Measurements from ENCODE around the gene QRFPR.

DNA sequence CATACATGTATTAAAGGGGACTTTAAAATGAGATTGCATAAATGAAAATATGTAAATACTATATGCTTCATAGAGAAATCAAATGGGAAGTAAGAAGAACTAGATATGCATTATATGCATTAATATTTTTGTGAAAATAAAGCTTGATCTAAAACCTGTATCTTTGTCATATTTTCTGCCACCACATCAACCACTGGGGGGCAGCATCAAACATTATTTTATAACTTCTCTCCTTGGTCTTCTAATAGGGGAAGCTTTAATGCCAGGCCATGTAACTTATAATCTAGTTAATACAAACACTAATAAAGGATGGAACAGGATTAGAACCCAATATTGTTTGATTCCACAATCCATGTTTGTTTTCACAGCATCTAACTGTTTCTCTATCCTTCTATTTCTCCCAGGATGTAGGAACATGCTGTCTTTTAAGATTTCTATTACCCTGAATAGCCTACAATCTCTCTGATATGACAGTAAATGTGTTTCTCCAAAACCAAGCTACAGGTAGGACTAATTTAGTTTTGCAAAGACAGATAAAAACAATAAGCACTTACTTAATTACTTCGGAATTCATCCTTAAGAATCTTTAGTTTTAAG, 10.0 kb downstream of the QRFPR start:
- TF ChIP-seq, protein P1, sequence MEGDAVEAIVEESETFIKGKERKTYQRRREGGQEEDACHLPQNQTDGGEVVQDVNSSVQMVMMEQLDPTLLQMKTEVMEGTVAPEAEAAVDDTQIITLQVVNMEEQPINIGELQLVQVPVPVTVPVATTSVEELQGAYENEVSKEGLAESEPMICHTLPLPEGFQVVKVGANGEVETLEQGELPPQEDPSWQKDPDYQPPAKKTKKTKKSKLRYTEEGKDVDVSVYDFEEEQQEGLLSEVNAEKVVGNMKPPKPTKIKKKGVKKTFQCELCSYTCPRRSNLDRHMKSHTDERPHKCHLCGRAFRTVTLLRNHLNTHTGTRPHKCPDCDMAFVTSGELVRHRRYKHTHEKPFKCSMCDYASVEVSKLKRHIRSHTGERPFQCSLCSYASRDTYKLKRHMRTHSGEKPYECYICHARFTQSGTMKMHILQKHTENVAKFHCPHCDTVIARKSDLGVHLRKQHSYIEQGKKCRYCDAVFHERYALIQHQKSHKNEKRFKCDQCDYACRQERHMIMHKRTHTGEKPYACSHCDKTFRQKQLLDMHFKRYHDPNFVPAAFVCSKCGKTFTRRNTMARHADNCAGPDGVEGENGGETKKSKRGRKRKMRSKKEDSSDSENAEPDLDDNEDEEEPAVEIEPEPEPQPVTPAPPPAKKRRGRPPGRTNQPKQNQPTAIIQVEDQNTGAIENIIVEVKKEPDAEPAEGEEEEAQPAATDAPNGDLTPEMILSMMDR (IDR thresholded peaks at IDR 0.05 in 2 of 3, conservative IDR thresholded peaks at IDR 0.05 in 1 of 3; ENCODE audit: control insufficient read depth in 2 of 3, extremely low read depth in 1 of 3, insufficient read depth in 1 of 3, low read depth in 3 of 3, low read length in 3 of 3) = peak; percentile 34 to 64 (median 52); a peak in 5 of 6 replicates
- TF ChIP-seq, protein P2, sequence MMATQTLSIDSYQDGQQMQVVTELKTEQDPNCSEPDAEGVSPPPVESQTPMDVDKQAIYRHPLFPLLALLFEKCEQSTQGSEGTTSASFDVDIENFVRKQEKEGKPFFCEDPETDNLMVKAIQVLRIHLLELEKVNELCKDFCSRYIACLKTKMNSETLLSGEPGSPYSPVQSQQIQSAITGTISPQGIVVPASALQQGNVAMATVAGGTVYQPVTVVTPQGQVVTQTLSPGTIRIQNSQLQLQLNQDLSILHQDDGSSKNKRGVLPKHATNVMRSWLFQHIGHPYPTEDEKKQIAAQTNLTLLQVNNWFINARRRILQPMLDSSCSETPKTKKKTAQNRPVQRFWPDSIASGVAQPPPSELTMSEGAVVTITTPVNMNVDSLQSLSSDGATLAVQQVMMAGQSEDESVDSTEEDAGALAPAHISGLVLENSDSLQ (IDR thresholded peaks at IDR 0.05) = no peak
- TF ChIP-seq ESRRA (IDR thresholded peaks at IDR 0.05; ENCODE audit: low read length) = no peak
- TF ChIP-seq SMAD1 (IDR thresholded peaks at IDR 0.05; ENCODE audit: low read depth, partially characterized antibody) = no peak
- TF ChIP-seq, protein P3, sequence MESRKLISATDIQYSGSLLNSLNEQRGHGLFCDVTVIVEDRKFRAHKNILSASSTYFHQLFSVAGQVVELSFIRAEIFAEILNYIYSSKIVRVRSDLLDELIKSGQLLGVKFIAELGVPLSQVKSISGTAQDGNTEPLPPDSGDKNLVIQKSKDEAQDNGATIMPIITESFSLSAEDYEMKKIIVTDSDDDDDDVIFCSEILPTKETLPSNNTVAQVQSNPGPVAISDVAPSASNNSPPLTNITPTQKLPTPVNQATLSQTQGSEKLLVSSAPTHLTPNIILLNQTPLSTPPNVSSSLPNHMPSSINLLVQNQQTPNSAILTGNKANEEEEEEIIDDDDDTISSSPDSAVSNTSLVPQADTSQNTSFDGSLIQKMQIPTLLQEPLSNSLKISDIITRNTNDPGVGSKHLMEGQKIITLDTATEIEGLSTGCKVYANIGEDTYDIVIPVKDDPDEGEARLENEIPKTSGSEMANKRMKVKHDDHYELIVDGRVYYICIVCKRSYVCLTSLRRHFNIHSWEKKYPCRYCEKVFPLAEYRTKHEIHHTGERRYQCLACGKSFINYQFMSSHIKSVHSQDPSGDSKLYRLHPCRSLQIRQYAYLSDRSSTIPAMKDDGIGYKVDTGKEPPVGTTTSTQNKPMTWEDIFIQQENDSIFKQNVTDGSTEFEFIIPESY (IDR thresholded peaks at IDR 0.05) = no peak
- no peak for TF ChIP-seq POLR2AphosphoS2 (IDR thresholded peaks at IDR 0.05; ENCODE audit: low read depth, low read length)
- TF ChIP-seq ETV6 (conservative IDR thresholded peaks at IDR 0.05 in 1 of 2, IDR thresholded peaks at IDR 0.05 in 1 of 2; ENCODE audit: borderline replicate concordance in 1 of 2, low read depth in 1 of 2) = no peak
- no peak for TF ChIP-seq POLR2A (IDR thresholded peaks at IDR 0.05; ENCODE audit: low read depth, low read length)
- TF ChIP-seq, protein P4, sequence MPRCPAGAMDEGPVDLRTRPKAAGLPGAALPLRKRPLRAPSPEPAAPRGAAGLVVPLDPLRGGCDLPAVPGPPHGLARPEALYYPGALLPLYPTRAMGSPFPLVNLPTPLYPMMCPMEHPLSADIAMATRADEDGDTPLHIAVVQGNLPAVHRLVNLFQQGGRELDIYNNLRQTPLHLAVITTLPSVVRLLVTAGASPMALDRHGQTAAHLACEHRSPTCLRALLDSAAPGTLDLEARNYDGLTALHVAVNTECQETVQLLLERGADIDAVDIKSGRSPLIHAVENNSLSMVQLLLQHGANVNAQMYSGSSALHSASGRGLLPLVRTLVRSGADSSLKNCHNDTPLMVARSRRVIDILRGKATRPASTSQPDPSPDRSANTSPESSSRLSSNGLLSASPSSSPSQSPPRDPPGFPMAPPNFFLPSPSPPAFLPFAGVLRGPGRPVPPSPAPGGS (IDR thresholded peaks at IDR 0.05; ENCODE audit: borderline replicate concordance, insufficient read depth, low read depth, low read length, poor library complexity, severe bottlenecking) = no peak
- no peak for TF ChIP-seq RBBP5 (conservative IDR thresholded peaks at IDR 0.05)
- TF ChIP-seq SMARCA5 (IDR thresholded peaks at IDR 0.05) = no peak
- no peak for TF ChIP-seq EZH2 (IDR thresholded peaks at IDR 0.05; ENCODE audit: borderline replicate concordance, control insufficient read depth, low read depth, low read length)

Data from GM12878 (cell line).